C1 segment of cervical spinal cord (tissue), 14 donors: ENCODE data around the gene MYOD1.

Experiments used
- DNase-seq, 14 donors: peaks; one replicate each; lab custom pipeline; 2025; lab: John Stamatoyannopoulos, UW

The MYOD1 gene

GRCh38 chr11:17734418-17734911 is 15.1 kb downstream of the MYOD1 start, which contains the start of gene KCNC1:
KCNC1 (plus strand) TSS chr11:17734781; CDS start chr11:17736003, 1,222 bp downstream.
- peak in 3 of 14 donors; percentile 35 to 80 (median 54) for DNase-seq

GRCh38 chr11:17734986-17735817 is 15.8 kb downstream of the MYOD1 start:
- peak in 3 of 14 donors; percentile 27 to 54 (median 35) for DNase-seq

DNA sequence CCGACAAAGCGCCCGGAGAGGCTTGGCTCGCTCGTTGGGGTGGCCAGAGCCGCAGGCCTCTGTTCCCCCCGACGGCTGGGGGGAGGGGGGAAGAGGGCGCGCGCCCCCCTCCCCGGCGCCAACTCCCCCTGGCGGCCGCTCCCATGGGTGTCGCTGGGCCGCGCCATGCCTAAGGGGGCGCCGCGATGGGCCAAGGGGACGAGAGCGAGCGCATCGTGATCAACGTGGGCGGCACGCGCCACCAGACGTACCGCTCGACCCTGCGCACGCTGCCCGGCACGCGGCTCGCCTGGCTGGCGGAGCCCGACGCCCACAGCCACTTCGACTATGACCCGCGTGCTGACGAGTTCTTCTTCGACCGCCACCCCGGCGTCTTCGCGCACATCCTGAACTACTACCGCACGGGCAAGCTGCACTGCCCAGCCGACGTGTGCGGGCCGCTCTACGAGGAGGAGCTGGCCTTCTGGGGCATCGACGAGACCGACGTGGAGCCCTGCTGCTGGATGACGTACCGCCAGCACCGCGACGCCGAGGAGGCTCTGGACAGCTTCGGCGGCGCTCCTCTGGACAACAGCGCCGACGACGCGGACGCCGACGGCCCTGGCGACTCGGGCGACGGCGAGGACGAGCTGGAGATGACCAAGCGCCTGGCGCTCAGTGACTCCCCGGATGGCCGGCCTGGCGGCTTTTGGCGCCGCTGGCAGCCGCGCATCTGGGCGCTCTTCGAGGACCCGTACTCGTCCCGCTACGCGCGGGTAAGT is 16.6 kb downstream of the MYOD1 start:
- no peak for DNase-seq

DNA sequence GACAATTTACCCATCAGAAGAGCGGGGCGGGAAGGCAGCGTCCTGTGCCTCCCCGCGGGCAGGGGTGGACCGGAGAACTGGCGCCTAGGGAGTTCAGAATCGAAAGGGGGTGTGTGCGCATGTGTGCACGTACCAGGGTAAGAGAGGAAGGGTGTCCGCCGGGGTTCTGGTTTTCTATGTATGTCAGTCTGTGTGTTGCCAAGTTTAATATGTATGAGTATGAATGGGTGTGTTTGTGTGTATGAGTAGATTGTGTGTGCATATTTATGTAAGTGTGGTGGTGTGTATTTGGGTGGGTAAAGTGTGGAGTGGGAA is 17.2 kb downstream of the MYOD1 start:
- DNase-seq = peak in 1 of 14 donors; percentile 11

DNA sequence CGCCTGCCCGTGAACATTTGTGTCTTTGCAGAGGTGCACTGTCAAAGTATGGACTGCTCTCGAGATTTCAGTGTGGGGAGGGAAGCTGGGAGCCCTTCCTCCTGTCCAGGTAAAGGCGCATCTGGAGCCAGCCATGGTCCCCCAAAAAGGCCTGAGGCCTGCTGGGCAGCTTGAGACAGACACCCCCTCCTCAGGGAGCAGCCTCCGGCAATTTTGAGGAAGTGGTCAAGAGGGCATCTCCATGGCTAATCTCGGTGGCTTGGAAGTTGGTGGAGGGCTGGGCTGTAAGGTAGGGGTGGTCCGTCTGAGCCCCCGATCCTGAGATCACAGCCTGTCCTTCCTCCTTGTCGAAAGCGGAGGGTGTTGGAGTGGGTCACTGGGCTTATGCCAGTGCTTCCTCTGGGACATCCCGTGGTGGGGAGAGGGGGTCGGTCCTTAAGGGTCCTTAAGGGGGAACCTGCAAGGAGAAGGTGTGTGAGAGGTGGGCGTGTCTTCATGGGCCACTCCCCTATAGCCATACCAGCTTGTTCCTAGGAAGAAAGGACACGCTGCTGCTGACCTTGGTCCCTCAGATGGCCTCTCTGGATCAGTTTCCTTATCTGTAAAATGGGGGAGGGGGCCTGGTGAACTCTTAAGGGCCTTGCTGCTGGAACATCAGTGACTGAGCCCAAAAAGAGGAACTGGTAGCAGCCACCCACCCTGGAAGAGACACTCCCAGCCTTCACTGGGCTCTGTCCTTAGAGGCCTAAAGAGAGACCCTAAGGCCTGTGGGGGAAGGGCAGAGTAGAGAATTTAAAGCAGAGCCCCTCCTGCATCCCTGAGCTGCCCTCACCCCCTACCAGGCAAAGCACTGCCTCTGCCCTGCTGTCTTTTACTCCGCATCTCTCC is 17.8 kb downstream of the MYOD1 start:
- DNase-seq = no peak

- no peak for DNase-seq
Measured at GRCh38 chr11:17738151-17738973, 19.0 kb downstream of the MYOD1 start.

DNA sequence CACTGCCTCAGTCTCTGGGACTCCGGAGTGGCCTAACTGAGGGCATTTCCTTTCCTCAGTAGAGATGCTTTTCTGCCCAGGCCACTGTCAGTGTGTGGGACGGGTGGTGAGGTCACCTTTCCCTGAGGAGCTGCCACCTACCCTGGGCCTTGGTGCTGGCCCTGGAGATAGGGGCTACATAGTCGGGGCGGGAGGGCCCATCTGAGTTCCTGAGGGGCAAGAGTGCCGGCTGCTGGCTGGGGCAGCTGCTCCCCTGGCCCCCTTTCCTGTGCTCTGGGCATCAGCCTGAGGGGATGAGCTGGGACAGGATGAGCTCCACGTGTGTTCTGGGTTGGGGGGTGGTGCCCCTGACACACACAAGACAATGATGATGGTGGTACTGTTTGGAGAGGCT is 20.6 kb downstream of the MYOD1 start:
- no peak for DNase-seq

GRCh38 chr11:17740649-17741235 is 21.4 kb downstream of the MYOD1 start:
- DNase-seq = no peak

- no peak for DNase-seq
Measured at GRCh38 chr11:17741487-17741886, 22.1 kb downstream of the MYOD1 start.

DNA sequence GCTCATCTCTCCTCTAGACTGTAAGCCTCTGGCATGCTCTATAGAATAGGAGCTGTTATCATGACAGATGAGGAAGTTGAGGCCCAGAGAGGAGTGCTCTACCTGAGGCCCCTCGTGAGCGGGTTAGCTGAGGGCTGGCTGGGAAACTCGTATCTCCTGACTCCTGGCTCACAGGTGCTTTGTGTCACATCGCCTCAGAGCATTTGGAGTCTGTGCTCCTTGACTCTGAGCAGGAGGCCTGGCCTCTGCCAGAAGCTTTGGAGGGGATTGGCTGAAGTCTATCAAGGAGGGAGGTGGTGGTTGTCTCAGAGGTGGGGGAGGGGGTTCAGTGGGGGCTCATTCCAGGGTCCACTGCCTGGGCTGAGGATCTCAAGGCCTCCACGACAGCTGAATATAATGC is 22.6 kb downstream of the MYOD1 start:
- no peak for DNase-seq

DNA sequence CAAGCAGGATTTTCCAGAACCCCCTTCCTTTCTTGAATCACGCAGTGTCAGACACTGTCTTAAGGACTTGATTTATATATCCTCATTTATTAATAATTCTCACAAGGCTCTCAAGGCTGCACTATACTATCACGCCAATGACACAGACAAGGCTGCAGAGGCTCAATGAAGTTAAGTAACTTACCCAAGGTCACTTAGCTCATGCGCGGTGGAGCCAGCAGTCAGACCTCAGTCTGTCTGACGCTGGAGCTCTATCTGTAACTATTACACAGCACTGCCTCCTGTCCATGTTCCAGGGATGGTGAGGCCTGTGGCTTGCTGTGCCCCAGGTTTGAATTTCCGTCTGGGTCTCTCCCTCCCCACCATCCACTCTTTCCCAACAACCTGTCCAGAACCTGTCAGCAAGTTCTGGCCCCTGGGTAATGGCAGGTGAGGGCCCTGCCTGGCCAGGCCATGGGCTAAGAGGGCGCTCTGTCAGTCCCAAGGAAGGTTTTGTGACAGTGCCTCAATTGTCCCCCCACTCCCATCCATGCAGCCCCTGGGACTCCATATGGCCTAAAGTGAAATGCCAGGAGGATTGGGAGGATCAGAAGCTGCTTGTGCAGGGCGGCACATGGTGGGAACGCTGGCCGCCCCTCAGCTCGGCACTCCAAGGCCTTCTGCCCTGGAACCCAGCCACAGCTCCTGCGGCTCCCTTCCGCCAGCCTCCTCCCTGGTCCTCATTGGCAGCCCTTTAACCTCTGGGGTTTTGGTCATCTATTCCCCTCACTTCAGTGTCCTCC is 23.8 kb downstream of the MYOD1 start:
- DNase-seq = no peak

DNA sequence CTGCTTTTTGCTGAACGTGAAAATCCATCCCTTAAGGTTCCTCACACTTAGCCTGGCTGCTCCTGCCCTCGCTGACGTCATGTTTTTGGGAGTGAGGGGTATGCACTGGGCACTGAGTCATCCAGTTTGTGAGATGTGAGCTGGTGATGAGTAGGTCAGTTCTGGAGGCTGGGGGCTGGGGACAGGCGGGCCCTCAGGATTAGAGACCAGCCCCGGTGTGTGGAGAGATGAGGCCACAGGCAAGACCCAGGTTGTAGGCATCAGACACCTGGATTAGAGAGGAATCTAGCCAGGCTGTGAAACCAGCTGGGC is 24.4 kb downstream of the MYOD1 start:
- DNase-seq = no peak

- peak in 1 of 14 donors; percentile 59 for DNase-seq
Measured at GRCh38 chr11:17744151-17744940, 25.0 kb downstream of the MYOD1 start.

DNA sequence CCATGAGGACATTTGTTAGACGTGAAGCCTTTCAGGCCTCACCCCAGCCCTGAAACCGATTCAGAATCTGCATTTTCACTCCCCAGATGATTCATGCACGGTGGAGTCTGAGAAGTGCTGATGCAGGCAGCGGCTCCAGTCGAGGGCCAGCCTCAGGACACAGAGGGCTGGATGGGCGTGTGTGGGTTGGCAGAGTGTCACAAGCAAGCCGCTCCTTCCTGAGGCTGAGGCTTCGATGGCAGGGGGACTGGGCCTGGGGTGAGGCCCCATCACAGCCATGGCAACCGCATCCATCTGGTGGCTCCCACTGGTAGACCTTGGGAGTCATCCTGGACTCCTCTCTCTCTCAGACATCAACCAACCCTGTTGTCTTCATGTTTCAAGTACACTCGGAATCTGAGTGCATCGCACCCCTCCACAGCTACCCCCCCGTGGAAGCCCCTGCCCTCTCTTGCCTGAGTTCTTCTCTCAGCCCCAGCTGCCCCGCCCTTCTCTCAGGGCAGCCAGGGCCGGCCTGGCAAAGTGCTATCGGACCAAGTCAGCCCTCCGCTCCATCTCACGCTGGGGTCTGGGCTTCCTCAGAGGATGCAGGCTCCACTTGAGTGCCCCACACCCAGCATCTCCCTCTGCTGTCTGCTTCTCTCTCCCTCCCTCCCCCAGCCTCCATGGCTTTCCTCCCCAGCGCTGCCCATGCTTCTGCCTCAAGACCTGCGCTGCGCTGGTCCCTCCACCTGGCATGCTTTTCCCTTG is 25.8 kb downstream of the MYOD1 start:
- DNase-seq = no peak

- DNase-seq = no peak
Measured at GRCh38 chr11:17746096-17746495, 26.7 kb downstream of the MYOD1 start.

GRCh38 chr11:17747131-17747955 is 28.0 kb downstream of the MYOD1 start:
- no peak for DNase-seq

DNA sequence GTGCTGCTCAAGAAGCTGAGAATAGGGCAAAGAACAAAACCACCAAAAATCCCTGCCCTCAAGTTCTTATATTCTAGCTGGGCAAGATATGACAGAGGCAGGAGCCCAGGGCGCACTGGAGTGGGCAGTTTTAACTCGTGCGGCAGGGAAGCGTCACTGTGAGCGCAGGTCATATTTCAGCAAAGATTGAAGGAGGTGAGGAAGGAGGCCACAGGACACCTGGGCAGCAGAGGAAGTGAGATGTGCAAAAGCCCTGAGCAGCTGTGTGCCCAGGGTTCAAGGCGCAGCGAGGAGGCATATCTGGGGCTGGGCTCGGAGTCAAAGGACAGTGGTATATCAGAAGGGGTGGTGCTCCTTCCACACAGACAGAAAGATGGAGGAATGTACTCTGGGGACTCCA is 28.7 kb downstream of the MYOD1 start:
- no peak for DNase-seq
